Effector memory CD8-positive, alpha-beta T cell (primary cell): ENCODE results near the gene SPATA6.
"Not testable (repeated sequence)": the region's sequence is repeated elsewhere in the genome, so short reads cannot be mapped to it uniquely, and the experiment has no call there.

Experiments used
- ATAC-seq: fragments of 150-1000 bp; cut with Tn5 transposase; replicated peaks from 2 replicates; pipeline ENCODE4 v1.10.0; 2021; ENCODE audit warnings: mild to moderate bottlenecking, moderate library complexity
- DNase-seq, 3 experiments: peaks; one replicate each; pipeline ENCODE4 v3.0.0; 2021
- H3K27ac Mint-ChIP-seq, 2 donors: one replicate each; pipeline ENCODE4 v1.8.0; 2022; ENCODE audit warnings: mild to moderate bottlenecking in 2 of 2, mixed read lengths in 2 of 2, moderate library complexity in 2 of 2
- H3K27me3 Mint-ChIP-seq, 2 donors: one replicate each; pipeline ENCODE4 v1.8.0; 2022; ENCODE audit warnings: mixed read lengths in 2 of 2
- H3K36me3 Mint-ChIP-seq: one replicate; pipeline ENCODE4 v1.8.0; 2022; ENCODE audit warnings: mild to moderate bottlenecking, moderate library complexity, mixed read lengths; ENCODE audit not compliant: insufficient read depth
- H3K4me1 Mint-ChIP-seq, 2 donors: one replicate each; pipeline ENCODE4 v1.8.0; 2022; ENCODE audit warnings: low read depth in 2 of 2, mixed read lengths in 2 of 2
- H3K4me3 Mint-ChIP-seq, 2 donors: one replicate each; pipeline ENCODE4 v1.8.0; 2022; ENCODE audit warnings: mild to moderate bottlenecking in 2 of 2, mixed read lengths in 2 of 2, moderate library complexity in 2 of 2
- H3K9me3 Mint-ChIP-seq, 2 donors: one replicate each; pipeline ENCODE4 v1.8.0; 2022; ENCODE audit warnings: mixed read lengths in 2 of 2

SPATA6 gene

DNA sequence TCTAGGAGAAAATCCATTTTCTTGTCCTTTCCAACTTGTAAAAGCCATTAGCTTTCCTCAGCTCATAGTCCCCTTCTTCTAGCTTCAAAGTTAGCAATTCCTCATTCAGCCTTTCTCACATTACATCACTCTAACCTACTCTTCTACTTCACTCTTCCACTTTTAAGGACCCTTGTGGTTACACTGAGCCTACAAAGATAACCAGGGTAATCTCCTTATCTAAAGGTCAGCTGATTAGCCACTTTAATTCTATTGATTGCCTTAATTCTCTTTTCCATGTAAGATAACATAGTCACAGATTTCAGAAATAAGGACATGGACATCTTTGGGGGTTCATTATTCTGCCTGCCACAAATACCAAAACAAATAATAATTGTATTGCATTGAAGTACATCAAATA, 8.5 kb upstream of the SPATA6 start:
- no peak for DNase-seq
- Mint-ChIP-seq H3K27me3 (peaks cover 0 to 6% of the 10 kb centered on the region in 2 donors), H3K27ac (no peak overlapping the region), H3K36me3 (no peaks in the 10 kb centered on the region), H3K4me3 (no peak overlapping the region), H3K9me3 (no peaks in the 10 kb centered on the region), H3K4me1 (no peaks in the 10 kb centered on the region)
- no peak for ATAC-seq

DNA sequence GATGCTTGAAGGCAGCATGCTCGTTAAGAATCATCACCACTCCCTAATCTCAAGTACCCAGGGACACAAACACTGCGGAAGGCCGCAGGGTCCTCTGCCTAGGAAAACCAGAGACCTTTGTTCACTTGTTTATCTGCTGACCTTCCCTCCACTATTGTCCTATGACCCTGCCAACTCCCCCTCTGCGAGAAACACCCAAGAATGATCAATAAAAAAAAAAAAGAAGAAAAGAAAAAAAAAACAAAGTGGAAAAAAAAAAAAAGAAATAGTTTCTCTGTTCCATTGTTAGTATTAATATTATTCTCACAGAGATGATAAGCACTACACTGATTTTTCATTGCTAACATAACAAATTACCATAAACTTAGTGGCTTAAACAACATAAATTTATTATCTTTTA, 8.0 kb upstream of the SPATA6 start:
- not testable (repeated sequence) for H3K27ac Mint-ChIP-seq, H3K4me3 Mint-ChIP-seq, H3K36me3 Mint-ChIP-seq, DNase-seq, H3K9me3 Mint-ChIP-seq, ATAC-seq, H3K4me1 Mint-ChIP-seq, H3K27me3 Mint-ChIP-seq

DNA sequence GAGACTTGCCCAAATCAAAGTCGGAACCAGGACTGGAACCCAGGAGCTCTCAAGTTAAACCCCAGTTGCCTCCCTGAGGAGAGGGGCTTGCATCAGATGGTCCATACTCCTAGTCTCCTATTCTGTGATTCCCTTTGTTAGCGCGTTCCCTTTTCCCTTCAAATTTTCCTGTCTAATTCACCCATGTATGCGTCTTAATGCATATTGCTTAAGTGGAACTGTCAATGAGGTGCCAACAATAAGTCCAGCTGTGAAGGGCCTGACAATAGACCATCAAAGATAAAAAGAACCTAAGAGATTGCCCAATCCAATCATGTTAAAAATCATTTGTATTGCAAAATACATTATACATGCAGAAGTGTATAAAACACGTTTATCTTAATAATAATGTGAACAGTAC, 634 bp upstream of the SPATA6 start:
- H3K27me3 Mint-ChIP-seq: peaks cover 15 to 44% of the 10 kb centered on the region in 2 donors
- DNase-seq (no peak), ATAC-seq (no peak)
- peak overlapping the region; percentile 80 to 89 for H3K4me3 Mint-ChIP-seq
- peaks cover 1 to 8% of the 10 kb centered on the region in 2 donors for H3K9me3 Mint-ChIP-seq
- peaks cover 7% of the 10 kb centered on the region for H3K36me3 Mint-ChIP-seq
- H3K4me1 Mint-ChIP-seq: peaks cover 13 to 17% of the 10 kb centered on the region in 2 donors
- H3K27ac Mint-ChIP-seq: peak overlapping the region in 1 of 2 donors; percentile 82

DNA sequence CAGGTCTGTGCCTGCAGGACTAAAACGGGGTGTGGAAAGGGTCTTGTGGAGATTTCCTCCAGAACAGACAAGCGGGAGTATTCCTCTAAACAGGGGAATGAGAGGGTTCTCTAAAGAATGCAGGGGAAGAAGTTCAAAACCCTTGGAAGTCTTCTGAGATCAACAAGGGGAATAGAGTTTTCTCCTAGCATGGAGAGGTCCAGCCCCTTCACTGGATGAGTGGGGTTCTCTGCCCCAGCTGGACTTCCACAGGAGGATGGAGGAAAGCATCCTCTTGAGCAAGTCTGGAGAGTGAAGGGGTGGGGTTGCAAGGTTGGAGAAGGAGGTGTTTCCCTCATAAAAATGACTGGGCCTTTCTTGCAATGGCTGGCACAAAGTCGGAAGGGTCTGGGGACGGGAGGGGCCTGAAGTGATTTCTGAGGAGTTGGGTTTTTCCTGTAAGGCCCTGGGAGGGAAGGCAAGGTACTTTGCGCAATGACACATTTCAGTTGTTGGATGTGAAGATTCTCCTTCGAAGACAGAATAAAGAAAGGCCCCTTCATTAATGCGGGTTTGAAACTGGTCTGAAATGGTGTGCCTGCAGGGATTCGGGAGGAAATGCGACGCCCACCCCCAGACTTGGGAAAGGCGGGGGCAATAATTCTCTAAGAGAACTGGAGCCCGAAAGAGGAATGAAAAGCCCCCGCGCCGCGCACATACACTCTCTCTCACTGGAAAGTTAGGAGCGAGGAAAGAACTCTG, 884 bp downstream of the SPATA6 start:
- H3K9me3 Mint-ChIP-seq: peaks cover 1 to 8% of the 10 kb centered on the region in 2 donors
- ATAC-seq: no peak
- H3K4me3 Mint-ChIP-seq: peak overlapping the region; percentile 80 to 89
- peaks cover 7% of the 10 kb centered on the region for H3K36me3 Mint-ChIP-seq
- peaks cover 15 to 44% of the 10 kb centered on the region in 2 donors for H3K27me3 Mint-ChIP-seq
- no peak for DNase-seq
- H3K4me1 Mint-ChIP-seq: peaks cover 13 to 17% of the 10 kb centered on the region in 2 donors
- peak overlapping the region; percentile 82 to 88 for H3K27ac Mint-ChIP-seq

DNA sequence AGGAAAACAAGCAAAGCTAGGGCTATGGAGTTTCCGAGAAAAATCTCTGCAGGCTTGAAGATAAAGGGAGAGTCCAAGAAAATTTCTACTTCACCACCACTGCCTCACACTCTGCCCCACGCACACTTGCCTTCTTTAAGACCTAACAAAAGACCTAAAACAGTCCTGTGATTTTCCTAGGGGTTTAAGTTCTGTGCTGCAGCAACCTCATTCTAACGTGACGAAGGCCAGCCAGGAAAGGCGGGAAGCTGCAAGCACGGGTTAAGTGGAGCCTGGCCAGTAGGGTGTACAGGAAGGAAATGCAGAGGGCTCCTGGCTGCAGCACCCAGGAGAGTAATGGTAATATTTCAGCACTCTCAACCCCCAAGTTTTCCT, 1.5 kb downstream of the SPATA6 start:
- ATAC-seq (no peak), DNase-seq (no peak)
- Mint-ChIP-seq H3K4me3 (peak overlapping the region; percentile 80 to 89), H3K9me3 (peaks cover 1 to 8% of the 10 kb centered on the region in 2 donors), H3K27me3 (peaks cover 15 to 44% of the 10 kb centered on the region in 2 donors), H3K4me1 (peaks cover 13 to 17% of the 10 kb centered on the region in 2 donors), H3K36me3 (peaks cover 7% of the 10 kb centered on the region), H3K27ac (no peak overlapping the region)

DNA sequence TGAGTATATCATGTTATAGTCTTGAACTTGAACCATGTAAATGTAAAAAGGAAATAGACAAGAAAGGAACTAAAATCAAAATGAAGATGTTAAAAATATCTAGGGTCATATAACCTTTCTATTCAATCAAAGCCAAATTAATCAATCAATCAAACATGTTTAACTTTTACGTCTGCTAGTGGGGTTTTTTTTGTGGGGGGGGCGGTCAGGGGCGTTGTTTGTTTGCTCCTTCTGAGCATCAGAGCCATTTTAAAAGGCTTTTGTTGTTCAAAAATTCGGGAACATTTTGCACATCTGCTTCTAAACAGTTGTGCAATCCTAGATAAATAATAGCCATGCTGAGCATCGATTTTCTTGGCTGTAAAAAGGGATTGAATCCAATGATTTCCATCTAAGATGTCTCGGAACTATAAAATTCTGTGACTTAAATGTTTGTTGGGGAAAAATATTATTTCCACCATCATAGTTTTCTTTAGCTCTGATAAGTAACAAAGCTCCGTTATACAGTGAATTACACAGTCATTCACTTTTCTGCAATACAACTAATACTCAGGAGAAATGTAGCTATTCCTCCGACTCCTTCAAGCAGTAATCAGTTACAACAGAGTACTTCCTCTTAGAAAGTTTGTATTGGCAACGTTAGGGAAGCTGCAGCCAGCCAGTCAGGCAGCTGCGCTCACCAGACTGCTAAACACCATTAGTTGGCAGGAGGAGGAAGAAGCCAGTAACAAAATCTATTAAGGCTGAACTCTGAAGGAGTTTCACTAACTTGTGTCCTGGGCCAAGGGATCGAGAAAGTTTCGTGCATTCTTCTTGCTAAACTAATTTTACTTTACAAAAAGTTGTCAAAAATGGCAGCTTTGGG, 2.2 kb downstream of the SPATA6 start:
- Mint-ChIP-seq H3K36me3 (peaks cover 7% of the 10 kb centered on the region), H3K27me3 (peaks cover 14 to 39% of the 10 kb centered on the region in 2 donors), H3K4me3 (peak overlapping the region; percentile 80 to 89), H3K4me1 (peaks cover 13 to 17% of the 10 kb centered on the region in 2 donors), H3K9me3 (peaks cover 0 to 7% of the 10 kb centered on the region in 2 donors), H3K27ac (no peak overlapping the region)
- DNase-seq (no peak), ATAC-seq (no peak)

DNA sequence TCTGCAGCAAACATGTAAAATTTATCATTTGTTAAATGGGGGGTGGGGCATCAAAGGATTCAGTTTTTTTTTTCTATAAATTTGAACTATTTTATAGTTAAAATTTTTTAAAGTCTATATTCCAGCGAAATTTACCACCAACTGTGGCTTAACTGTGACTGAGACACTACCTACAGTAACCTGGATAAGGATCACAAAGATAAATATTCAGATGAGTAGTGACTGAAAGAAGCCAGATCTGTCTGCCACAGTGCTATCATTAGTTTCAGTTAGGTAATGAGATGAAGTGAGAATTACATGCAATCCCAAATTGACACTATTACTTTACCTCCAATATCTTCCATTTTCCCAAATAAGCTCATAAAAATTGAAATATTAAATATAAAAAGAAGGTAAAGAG, 5.4 kb downstream of the SPATA6 start:
- Mint-ChIP-seq H3K36me3 (peaks cover 2% of the 10 kb centered on the region), H3K9me3 (no peaks in the 10 kb centered on the region), H3K4me1 (peaks cover 7 to 15% of the 10 kb centered on the region in 2 donors), H3K4me3 (no peak overlapping the region), H3K27me3 (peaks cover 16 to 17% of the 10 kb centered on the region in 2 donors), H3K27ac (no peak overlapping the region)
- DNase-seq (no peak), ATAC-seq (no peak)

DNA sequence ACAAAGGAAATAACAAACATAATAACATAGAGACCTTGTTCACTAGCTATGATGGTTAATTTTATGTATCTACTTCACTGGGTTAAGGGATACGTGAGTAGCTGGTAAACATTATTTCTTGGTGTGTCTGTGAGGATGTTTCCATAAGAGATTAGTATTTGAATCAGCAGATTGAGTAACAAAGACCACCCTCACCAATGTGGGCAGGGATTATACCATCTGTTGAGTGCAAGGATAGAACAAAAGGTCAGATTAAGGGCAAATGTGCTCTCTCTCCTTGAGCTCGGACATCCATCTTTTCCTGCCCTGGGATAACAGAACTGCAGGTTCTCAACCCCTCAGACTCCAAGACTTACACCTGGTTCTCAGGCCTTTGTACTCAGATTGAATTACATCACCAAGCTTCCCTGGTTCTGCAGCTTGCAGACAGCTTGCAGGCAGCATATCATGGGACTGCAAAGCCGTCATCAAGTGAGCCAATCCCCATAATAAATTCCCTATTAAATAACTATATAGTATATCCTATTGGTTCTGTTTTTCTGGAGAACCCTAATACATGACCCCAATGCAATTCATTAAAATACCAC, 9.2 kb downstream of the SPATA6 start:
- H3K9me3 Mint-ChIP-seq: no peaks in the 10 kb centered on the region
- peaks cover 0 to 16% of the 10 kb centered on the region in 2 donors for H3K27me3 Mint-ChIP-seq
- H3K4me3 Mint-ChIP-seq: no peak overlapping the region
- DNase-seq (no peak), ATAC-seq (no peak)
- no peaks in the 10 kb centered on the region for H3K36me3 Mint-ChIP-seq
- H3K4me1 Mint-ChIP-seq: no peaks in the 10 kb centered on the region
- no peak overlapping the region for H3K27ac Mint-ChIP-seq

DNA sequence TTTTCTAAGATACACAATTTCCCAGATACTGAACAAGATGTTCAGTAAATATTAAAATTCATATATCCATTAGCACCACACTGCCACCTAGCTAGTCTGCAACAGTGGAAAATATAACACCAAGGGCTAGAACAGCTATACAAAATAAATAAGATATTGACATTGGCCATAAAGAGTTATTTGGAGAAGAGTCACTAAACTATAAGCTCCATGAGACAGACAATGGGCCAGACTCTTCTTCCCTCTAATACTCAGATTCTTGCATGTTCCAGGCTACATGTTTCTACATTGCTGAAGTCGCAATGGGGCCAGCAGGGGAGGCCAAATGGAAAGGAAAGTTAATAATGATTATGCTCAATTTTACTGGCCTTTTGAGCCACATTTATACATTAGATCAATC, 21.5 kb downstream of the SPATA6 start:
- Mint-ChIP-seq H3K4me1 (no peaks in the 10 kb centered on the region), H3K27me3 (peaks cover 0 to 5% of the 10 kb centered on the region in 2 donors), H3K36me3 (no peaks in the 10 kb centered on the region), H3K4me3 (no peak overlapping the region), H3K27ac (no peak overlapping the region), H3K9me3 (no peaks in the 10 kb centered on the region)
- ATAC-seq (no peak), DNase-seq (no peak)

DNA sequence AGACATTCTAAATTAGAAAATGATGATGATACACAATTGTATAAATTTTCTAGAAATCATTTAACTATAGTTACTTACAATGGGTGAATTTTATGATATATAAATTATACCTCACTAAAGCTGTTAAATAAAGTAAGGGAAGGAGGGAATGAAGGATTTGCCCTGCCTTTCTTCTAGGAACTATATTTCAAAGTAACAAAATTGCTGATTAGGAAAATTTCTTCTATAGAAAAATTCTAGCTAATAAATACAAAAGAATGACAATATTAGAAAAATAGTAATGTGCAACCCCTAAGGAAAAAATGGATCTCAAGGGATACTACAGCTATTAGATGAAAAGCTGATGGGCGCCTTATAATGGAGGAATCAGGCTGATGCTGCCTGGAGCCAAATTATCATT, 23.1 kb downstream of the SPATA6 start:
- no peaks in the 10 kb centered on the region for H3K4me1 Mint-ChIP-seq
- H3K9me3 Mint-ChIP-seq: no peaks in the 10 kb centered on the region
- H3K27me3 Mint-ChIP-seq: no peaks in the 10 kb centered on the region
- DNase-seq (no peak), ATAC-seq (no peak)
- no peak overlapping the region for H3K4me3 Mint-ChIP-seq
- H3K27ac Mint-ChIP-seq: no peak overlapping the region
- no peaks in the 10 kb centered on the region for H3K36me3 Mint-ChIP-seq

DNA sequence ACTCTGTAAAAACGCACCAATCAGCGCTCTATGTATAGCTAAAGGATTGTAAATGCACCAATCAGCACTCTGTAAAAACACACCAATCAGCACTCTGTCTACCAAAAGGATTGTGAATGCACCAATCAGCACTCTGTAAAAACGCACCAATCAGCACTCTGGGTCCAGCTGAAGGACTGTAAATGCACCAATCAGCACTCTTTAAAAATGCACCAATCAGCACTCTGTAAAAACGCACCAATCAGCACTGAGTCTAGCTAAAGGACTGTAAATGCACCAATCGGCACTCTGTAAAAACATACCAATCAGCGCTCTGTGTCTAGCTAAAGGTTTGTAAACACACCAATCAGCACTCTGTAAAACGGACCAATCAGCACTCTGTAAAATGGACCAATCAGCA, 27.8 kb downstream of the SPATA6 start:
- H3K36me3 Mint-ChIP-seq, ATAC-seq, H3K9me3 Mint-ChIP-seq, H3K4me1 Mint-ChIP-seq, H3K27ac Mint-ChIP-seq, DNase-seq, H3K4me3 Mint-ChIP-seq, H3K27me3 Mint-ChIP-seq: not testable (repeated sequence)

DNA sequence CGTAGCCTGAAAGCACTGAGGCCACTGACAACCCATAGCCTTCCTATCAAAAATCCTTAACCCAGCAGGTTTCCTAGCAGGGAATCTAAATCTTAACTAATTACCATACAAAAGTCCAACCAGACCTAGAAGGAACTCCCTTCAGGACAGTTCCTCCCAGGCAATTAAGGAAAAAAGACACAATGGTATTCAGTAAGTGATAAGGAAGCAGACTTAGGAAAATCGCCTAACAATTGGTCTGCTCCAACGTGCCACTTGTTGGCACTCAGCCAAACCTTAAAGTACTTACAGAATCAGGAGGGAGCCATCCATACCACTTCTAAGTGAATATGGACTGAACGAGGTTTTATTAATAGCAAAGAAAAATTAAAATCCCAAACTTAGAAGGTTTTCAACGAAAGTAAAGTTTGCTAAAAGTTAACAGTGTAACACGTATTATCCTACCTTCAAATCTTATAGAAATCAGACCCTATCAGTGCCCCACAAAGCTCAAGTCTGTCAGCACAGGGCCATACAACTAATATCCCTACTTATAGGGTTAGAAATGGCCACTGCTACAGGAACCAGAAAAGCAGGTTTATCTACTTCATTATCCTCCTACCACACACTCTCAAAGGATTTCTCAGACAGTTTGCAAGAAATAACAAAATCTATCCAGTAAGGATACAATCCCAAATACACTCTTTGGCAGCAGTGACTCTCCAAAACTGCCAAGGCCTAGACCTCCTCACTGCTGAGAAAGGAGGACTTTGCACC, 29.0 kb downstream of the SPATA6 start:
- no peaks in the 10 kb centered on the region for H3K4me1 Mint-ChIP-seq
- no peak for ATAC-seq
- no peaks in the 10 kb centered on the region for H3K27me3 Mint-ChIP-seq
- H3K4me3 Mint-ChIP-seq: no peak overlapping the region
- H3K27ac Mint-ChIP-seq: no peak overlapping the region
- no peaks in the 10 kb centered on the region for H3K36me3 Mint-ChIP-seq
- no peak for DNase-seq
- H3K9me3 Mint-ChIP-seq: peaks cover 0 to 3% of the 10 kb centered on the region in 2 donors

DNA sequence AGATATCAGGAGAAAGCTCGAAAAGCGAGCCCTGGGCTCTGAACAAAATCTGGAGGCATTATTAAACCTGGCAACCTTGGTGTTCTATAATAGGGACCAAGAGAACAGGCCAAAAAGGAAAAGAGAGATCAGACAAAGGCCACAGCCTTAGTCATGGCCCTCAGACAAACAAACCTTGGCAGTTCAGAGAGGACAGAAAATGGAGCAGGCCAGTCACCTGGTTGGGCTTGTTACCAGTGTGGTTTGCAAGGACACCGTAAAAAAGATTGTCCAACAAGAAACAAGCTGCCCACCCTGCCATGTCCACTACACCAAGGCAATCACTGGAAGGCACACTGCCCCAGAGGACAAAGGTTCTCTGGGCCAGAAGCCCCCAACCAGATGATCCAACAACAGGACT, 31.2 kb downstream of the SPATA6 start:
- not testable (repeated sequence) for H3K9me3 Mint-ChIP-seq, H3K36me3 Mint-ChIP-seq, ATAC-seq, H3K4me1 Mint-ChIP-seq, H3K27ac Mint-ChIP-seq, DNase-seq, H3K4me3 Mint-ChIP-seq, H3K27me3 Mint-ChIP-seq
